Vagina (tissue), 2 donors: Measurements from ENCODE around the gene DENND1A. TPM values are rescaled to one million over a fixed set of nuclear protein-coding genes. Genes with fewer than 3 reads are reported as not detected.

Source experiments
- DNase-seq, 2 donors: peaks; one replicate each; pipeline ENCODE4 v3.0.0-alpha.2; 2017; ENCODE audit errors: extremely low spot score in 2 of 2
- H3K27ac ChIP-seq: fragments of 200-600 bp; sonication (generic); one replicate; pipeline ENCODE4 v1.5.1; 2019
- H3K27me3 ChIP-seq: fragments of 200-600 bp; sonication (generic); one replicate; pipeline ENCODE4 v1.5.1; 2019
- H3K36me3 ChIP-seq, 2 donors: fragments of 200-600 bp; sonication (generic); one replicate each; pipeline ENCODE4 v1.5.1; 2017 to 2019
- H3K4me1 ChIP-seq: fragments of 200-600 bp; sonication (generic); one replicate; pipeline ENCODE4 v1.5.1; 2019
- H3K4me3 ChIP-seq, 2 donors: fragments of 200-600 bp; sonication (generic); 1 replicate in 1 of 2; 2 replicates in 1 of 2; pipeline ENCODE4 v1.5.1; 2016 to 2019
- H3K9me3 ChIP-seq: fragments of 200-600 bp; sonication (generic); one replicate; pipeline ENCODE4 v1.5.1; 2019
- CTCF ChIP-seq, 3 experiments: fragments of 450-650 bp in 2 of 3; fragments of 200-600 bp in 1 of 3; sonication (generic) in 1 of 3; IDR thresholded peaks; one replicate each; pipeline ENCODE4 v1.5.1; 2017 to 2019; ENCODE audit warnings: antibody characterized with exemption in 3 of 3, mild to moderate bottlenecking in 2 of 3, moderate library complexity in 2 of 3
- POLR2A ChIP-seq, 2 donors: fragments of 450-650 bp; IDR thresholded peaks; one replicate each; pipeline ENCODE4 v1.6.1; 2017; ENCODE audit warnings: antibody characterized with exemption in 2 of 2, mild to moderate bottlenecking in 2 of 2, moderate library complexity in 2 of 2
- POLR2AphosphoS5 ChIP-seq, 2 donors: sonication (generic); formaldehyde crosslinking; IDR thresholded peaks; one replicate each; pipeline ENCODE4 v1.9.0; 2017; ENCODE audit warnings: antibody characterized with exemption in 2 of 2, mild to moderate bottlenecking in 2 of 2, low read depth in 1 of 2; ENCODE audit not compliant: insufficient read depth in 1 of 2
- intact Hi-C: fragments of 100-400 bp; cut with DNase I; formaldehyde crosslinking; loops from one replicate; pipeline ENCODE4 v1.15.1; 2023
- total RNA-seq: library from RNA; depleted of rRNA; stranded (reverse); fragments of >200 nt; gene quantifications from one replicate; pipeline ENCODE4 v1.2.3, GENCODE V29; 2016

Gene DENND1A
- total RNA-seq, 1 donor from 2014 or later, result 20.4 TPM

GRCh38 chr9:123861086-123861755 lies 68.7 kb downstream of the DENND1A start:
- DNase-seq, result no peak
- H3K4me1 ChIP-seq, result peaks cover 17% of the 10 kb centered on the region
- intact Hi-C loops, result no loop called here
- no peak for TF ChIP-seq CTCF (IDR thresholded peaks at IDR 0.05)
- no peak overlapping the region for H3K4me3 ChIP-seq
- no peaks in the 10 kb centered on the region for H3K36me3 ChIP-seq
- H3K27ac ChIP-seq, result no peak overlapping the region
- no peaks in the 10 kb centered on the region for H3K9me3 ChIP-seq
- H3K27me3 ChIP-seq, result no peaks in the 10 kb centered on the region

- intact Hi-C loops, result no loop called here
- no peak overlapping the region for H3K27ac ChIP-seq
- peaks cover 13% of the 10 kb centered on the region for H3K4me1 ChIP-seq
- TF ChIP-seq POLR2AphosphoS5 (IDR thresholded peaks at IDR 0.05; ENCODE audit: insufficient read depth in 1 of 2, low read depth in 1 of 2) (no peak), POLR2A (IDR thresholded peaks at IDR 0.05) (no peak), CTCF (IDR thresholded peaks at IDR 0.05) (no peak)
- no peaks in the 10 kb centered on the region for H3K9me3 ChIP-seq
- H3K27me3 ChIP-seq, result no peaks in the 10 kb centered on the region
- no peaks in the 10 kb centered on the region for H3K36me3 ChIP-seq
- DNase-seq, result no peak
- H3K4me3 ChIP-seq, result no peak overlapping the region
These were observed 69.3 kb downstream of the DENND1A start for GRCh38 chr9:123860603-123861002.

- no peak overlapping the region for H3K4me3 ChIP-seq
- H3K36me3 ChIP-seq, result peaks cover 0 to 4% of the 10 kb centered on the region in 2 donors
- H3K9me3 ChIP-seq, result peaks cover 3% of the 10 kb centered on the region
- no peak for DNase-seq
- intact Hi-C loops, result no loop called here
- no peak overlapping the region for H3K27ac ChIP-seq
- H3K27me3 ChIP-seq, result no peaks in the 10 kb centered on the region
- H3K4me1 ChIP-seq, result no peaks in the 10 kb centered on the region
- no peak for TF ChIP-seq CTCF (IDR thresholded peaks at IDR 0.05)
- TF ChIP-seq POLR2A (IDR thresholded peaks at IDR 0.05), result no peak
- TF ChIP-seq POLR2AphosphoS5 (IDR thresholded peaks at IDR 0.05; ENCODE audit: insufficient read depth in 1 of 2, low read depth in 1 of 2), result no peak
These were observed 77.5 kb downstream of the DENND1A start for GRCh38 chr9:123852403-123852802.

GRCh38 chr9:123851851-123852250 lies 78.1 kb downstream of the DENND1A start:
- no peak for DNase-seq
- peaks cover 7% of the 10 kb centered on the region for H3K9me3 ChIP-seq
- no peak overlapping the region for H3K4me3 ChIP-seq
- intact Hi-C loops, result no loop called here
- peaks cover 0 to 10% of the 10 kb centered on the region in 2 donors for H3K36me3 ChIP-seq
- H3K27ac ChIP-seq, result no peak overlapping the region
- TF ChIP-seq CTCF (IDR thresholded peaks at IDR 0.05), result no peak
- TF ChIP-seq POLR2A (IDR thresholded peaks at IDR 0.05), result no peak
- TF ChIP-seq POLR2AphosphoS5 (IDR thresholded peaks at IDR 0.05; ENCODE audit: insufficient read depth in 1 of 2, low read depth in 1 of 2), result no peak
- H3K4me1 ChIP-seq, result no peaks in the 10 kb centered on the region
- H3K27me3 ChIP-seq, result no peaks in the 10 kb centered on the region

GRCh38 chr9:123848447-123849085 lies 81.4 kb downstream of the DENND1A start:
- no peak for DNase-seq
- Histone ChIP-seq H3K4me3 (no peak overlapping the region), H3K27me3 (no peaks in the 10 kb centered on the region), H3K4me1 (no peaks in the 10 kb centered on the region), H3K9me3 (peaks cover 15% of the 10 kb centered on the region), H3K27ac (no peak overlapping the region), H3K36me3 (peaks cover 0 to 18% of the 10 kb centered on the region in 2 donors)
- intact Hi-C loops, result no loop called here
- TF ChIP-seq CTCF (IDR thresholded peaks at IDR 0.05) (no peak), POLR2AphosphoS5 (IDR thresholded peaks at IDR 0.05; ENCODE audit: insufficient read depth in 1 of 2, low read depth in 1 of 2) (no peak), POLR2A (IDR thresholded peaks at IDR 0.05) (no peak)
